SK-N-SH (cell line): Measurements from ENCODE around the gene KLC1. TPM values are rescaled to one million over a fixed set of nuclear protein-coding genes. Genes with fewer than 3 reads are reported as not detected.
"Not testable (repeated sequence)": the region's sequence is repeated elsewhere in the genome, so short reads cannot be mapped to it uniquely, and the experiment has no call there.

Experiments
- CTCF ChIA-PET: fragments of 300-600, 350-600 bp; formaldehyde crosslinking; extraction: SDS; loops from one replicate; lab custom pipeline; 2021; lab: Yijun Ruan, JAX
- POLR2A ChIA-PET: fragments of 350-600 bp; sonication (Branson Sonifier 250); formaldehyde crosslinking; extraction: SDS; loops from one replicate; lab custom pipeline; 2020; ENCODE audit warnings: antibody characterized with exemption, inconsistent platforms; lab: Yijun Ruan, JAX
- DNase-seq: peaks from one replicate; pipeline ENCODE4 v3.0.0; 2012
- H2AFZ ChIP-seq: fragments of 200-600 bp; sonication (generic); 2 replicates; pipeline ENCODE4 v1.8.1; 2016; ENCODE audit warnings: antibody characterized with exemption, mild to moderate bottlenecking, low read depth
- H3F3A ChIP-seq: fragments of 200-600 bp; sonication (generic); replicated peaks from 2 replicates; pipeline ENCODE3; 2016; ENCODE audit warnings: antibody characterized with exemption, mild to moderate bottlenecking; ENCODE audit not compliant: insufficient read depth
- H3K27ac ChIP-seq, 2 experiments: fragments of 200-500 bp in 1 of 2; fragments of 200-600 bp in 1 of 2; sonication (Bioruptor generic) in 1 of 2; sonication (generic), shearing (Covaris generic) in 1 of 2; 2 replicates each; pipeline versions ENCODE4 v1.5.1 to v1.6.1; 2014 to 2016; ENCODE audit warnings: low read depth in 2 of 2, inconsistent platforms in 1 of 2, low read length in 1 of 2, mild to moderate bottlenecking in 1 of 2, mixed read lengths in 1 of 2
- H3K27me3 ChIP-seq: fragments of 200-600 bp; sonication (generic), shearing (Covaris generic); 2 replicates; pipeline ENCODE4 v1.6.1; 2016; ENCODE audit warnings: mixed run types; ENCODE audit not compliant: insufficient read depth
- H3K36me3 ChIP-seq, 2 experiments: fragments of 200-500 bp in 1 of 2; fragments of 200-600 bp in 1 of 2; sonication (Bioruptor generic) in 1 of 2; sonication (generic) in 1 of 2; replicated peaks in 1 of 2; 2 replicates each; pipeline versions ENCODE3 to v1.5.1; 2014 to 2016; ENCODE audit warnings: low read length in 1 of 2, mild to moderate bottlenecking in 1 of 2; ENCODE audit not compliant: insufficient read depth in 2 of 2, control insufficient read depth in 1 of 2
- H3K4me1 ChIP-seq, 2 experiments: fragments of 200-500 bp in 1 of 2; fragments of 200-600 bp in 1 of 2; sonication (Bioruptor generic) in 1 of 2; sonication (generic), shearing (Covaris generic) in 1 of 2; 2 replicates each; pipeline versions ENCODE4 v1.5.1 to v1.6.1; 2014 to 2016; ENCODE audit warnings: low read depth in 1 of 2, low read length in 1 of 2, mixed run types in 1 of 2; ENCODE audit not compliant: insufficient read depth in 2 of 2, control insufficient read depth in 1 of 2
- H3K4me2 ChIP-seq: fragments of 200-600 bp; sonication (generic), shearing (Covaris generic); 2 replicates; pipeline ENCODE4 v1.6.1; 2017; ENCODE audit warnings: mixed run types
- H3K4me3 ChIP-seq, 2 experiments: fragments of 200-500 bp in 1 of 2; fragments of 200-600 bp in 1 of 2; sonication (Bioruptor generic) in 1 of 2; sonication (generic), shearing (Covaris generic) in 1 of 2; 2 replicates each; pipeline versions ENCODE4 v1.5.1 to v1.8.1; 2014 to 2016; ENCODE audit warnings: low read depth in 2 of 2, inconsistent platforms in 1 of 2, low read length in 1 of 2, mild to moderate bottlenecking in 1 of 2, mixed read lengths in 1 of 2, moderate library complexity in 1 of 2
- H3K79me2 ChIP-seq: fragments of 200-600 bp; sonication (generic); 2 replicates; pipeline ENCODE4 v1.8.1; 2017; ENCODE audit warnings: mild to moderate bottlenecking; ENCODE audit not compliant: insufficient read depth
- H3K9ac ChIP-seq: fragments of 200-600 bp; sonication (generic); 2 replicates; pipeline ENCODE4 v1.6.1; 2017; ENCODE audit warnings: mixed run types
- H3K9me2 ChIP-seq: fragments of 200-600 bp; sonication (generic); 2 replicates; pipeline ENCODE4 v1.6.1; 2017; ENCODE audit warnings: mixed run types
- H3K9me3 ChIP-seq: fragments of 200-600 bp; sonication (generic); 2 replicates; pipeline ENCODE4 v1.6.1; 2017; ENCODE audit warnings: mixed run types, mild to moderate bottlenecking, moderate library complexity
- H4K20me1 ChIP-seq: fragments of 200-600 bp; sonication (generic); 2 replicates; pipeline ENCODE4 v1.6.1; 2017; ENCODE audit warnings: mild to moderate bottlenecking, mixed run types; ENCODE audit not compliant: insufficient read depth
- CHD2 ChIP-seq: fragments of 150-350 bp; IDR thresholded peaks from 2 replicates; pipeline ENCODE4 v1.6.1; 2018; ENCODE audit warnings: low read length; ENCODE audit not compliant: partially characterized antibody
- EZH2phosphoT487 ChIP-seq: fragments of 200-600 bp; sonication (generic); IDR thresholded peaks from 2 replicates; pipeline ENCODE4 v1.6.1; 2017; ENCODE audit warnings: low read depth, mixed run types, mild to moderate bottlenecking, antibody characterized with exemption, moderate library complexity, borderline replicate concordance
- GATA2 ChIP-seq: sonication (generic); formaldehyde crosslinking; IDR thresholded peaks from 2 replicates; pipeline ENCODE4 v1.5.0; 2020; ENCODE audit warnings: mild to moderate bottlenecking, missing genetic modification reagents
- POLR2AphosphoS5 ChIP-seq: IDR thresholded peaks from 2 replicates; pipeline ENCODE4 v1.6.1; 2012; ENCODE audit warnings: low read depth, low read length
- RAD21 ChIP-seq: IDR thresholded peaks from 2 replicates; pipeline ENCODE4 v1.6.1; 2012; ENCODE audit warnings: mild to moderate bottlenecking, low read length
- RFX5 ChIP-seq: IDR thresholded peaks from 2 replicates; pipeline ENCODE4 v1.6.1; 2012; ENCODE audit warnings: mild to moderate bottlenecking, improper control_type of control experiment, low read length
- TAF1 ChIP-seq: IDR thresholded peaks from 2 replicates; pipeline ENCODE4 v1.6.1; 2012; ENCODE audit warnings: low read depth, mild to moderate bottlenecking, low read length, moderate library complexity, borderline replicate concordance
- YY1 ChIP-seq: IDR thresholded peaks from 2 replicates; pipeline ENCODE4 v1.4.0; 2012; ENCODE audit warnings: low read depth, mild to moderate bottlenecking
- WGBS: methylation state at CpG from one replicate; pipeline ENCODE4 v1.1.6; 2017; ENCODE audit warnings: low lambda C conversion rate; 5-methylcytosine and 5-hydroxymethylcytosine counted together
- polyA plus RNA-seq, 3 experiments: library from polyadenylated mRNA; depleted of rRNA; stranded (reverse); fragments of >200 nt; gene quantifications; 2 replicates each; pipeline ENCODE4 v1.2.3, GENCODE V29; 2012
- TF ChIP-seq, protein P1 (sequence below): IDR thresholded peaks from 2 replicates; pipeline ENCODE4; 2012
- TF ChIP-seq, protein P2 (sequence below): IDR thresholded peaks from 2 replicates; pipeline ENCODE4 v1.4.0; 2012; ENCODE audit warnings: low read depth, borderline replicate concordance

The KLC1 gene
- polyA plus RNA-seq, 1 of the 3 experiments (the other 2 are of a cell fraction) = 308 TPM

DNA sequence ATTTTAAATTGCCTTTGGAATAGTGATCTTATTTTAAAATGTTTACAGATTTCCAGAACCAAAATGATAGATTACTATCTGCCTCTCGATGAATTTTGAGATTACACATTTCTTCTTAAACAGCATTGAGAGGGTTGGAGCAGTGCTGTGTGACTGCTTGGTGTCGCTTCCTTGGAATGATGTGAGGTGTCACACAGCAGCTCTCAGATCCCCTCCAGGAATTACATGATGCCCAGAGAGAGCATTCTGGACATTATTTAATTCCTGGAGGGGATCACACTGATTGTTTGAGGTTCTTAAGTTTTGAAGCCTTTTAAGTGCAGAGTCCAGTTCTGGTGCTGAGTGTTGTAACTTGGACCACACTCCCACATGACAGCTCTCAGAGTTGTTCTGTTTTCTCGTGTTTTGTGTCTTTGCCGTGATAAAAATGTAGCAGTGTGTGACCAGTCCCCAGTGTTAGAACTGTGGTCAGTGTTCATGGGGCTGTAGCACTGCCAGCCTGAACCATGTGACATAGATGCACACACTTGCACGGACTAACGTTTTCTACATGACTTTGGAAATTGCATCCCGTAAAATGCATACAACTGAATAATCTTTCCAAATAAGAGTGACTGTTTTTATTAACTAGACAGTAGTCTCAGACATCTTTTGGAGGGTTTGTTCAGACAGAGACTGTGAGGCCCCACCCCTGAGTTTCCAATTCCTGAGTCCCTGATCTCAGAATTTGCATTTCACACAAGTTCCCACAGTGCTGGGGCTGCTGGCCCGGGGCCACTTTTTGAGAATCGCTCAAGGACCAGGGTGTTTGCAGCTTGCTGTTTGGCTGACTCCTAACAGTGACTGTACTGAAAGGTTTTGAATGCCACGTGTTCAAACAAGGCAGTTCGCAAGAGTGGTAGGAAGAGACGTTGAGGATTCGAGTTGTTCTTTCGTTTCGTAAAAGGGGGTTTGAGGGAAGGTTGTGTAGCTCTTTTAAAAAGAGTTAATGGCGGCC, 60.2 kb downstream of the KLC1 start (continued):
- TF ChIP-seq EZH2phosphoT487 = no peak
- TF ChIP-seq RFX5 = no peak

DNA sequence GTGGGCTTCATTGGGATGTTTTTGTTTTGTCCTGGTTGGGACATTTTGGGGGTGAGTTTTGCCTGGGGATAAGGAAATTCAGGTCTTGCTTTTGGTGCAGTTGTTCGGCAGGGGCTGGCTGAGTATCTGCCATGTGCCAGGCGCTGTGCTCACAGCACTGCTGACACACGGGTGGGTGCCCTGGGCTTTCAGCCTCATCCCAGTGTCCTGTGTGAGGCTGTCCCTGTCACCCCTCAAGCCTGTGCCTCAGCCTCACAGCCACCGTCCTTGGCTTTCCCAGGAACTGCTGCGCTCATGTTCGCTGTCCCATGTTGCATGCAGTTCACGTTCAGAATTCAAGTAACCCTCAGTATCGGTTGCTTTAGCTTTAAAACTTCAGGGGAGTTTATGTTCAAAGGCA, 61.3 kb downstream of the KLC1 start:
- no peak for DNase-seq
- no peaks in the 10 kb centered on the region for H3K27me3 ChIP-seq

DNA sequence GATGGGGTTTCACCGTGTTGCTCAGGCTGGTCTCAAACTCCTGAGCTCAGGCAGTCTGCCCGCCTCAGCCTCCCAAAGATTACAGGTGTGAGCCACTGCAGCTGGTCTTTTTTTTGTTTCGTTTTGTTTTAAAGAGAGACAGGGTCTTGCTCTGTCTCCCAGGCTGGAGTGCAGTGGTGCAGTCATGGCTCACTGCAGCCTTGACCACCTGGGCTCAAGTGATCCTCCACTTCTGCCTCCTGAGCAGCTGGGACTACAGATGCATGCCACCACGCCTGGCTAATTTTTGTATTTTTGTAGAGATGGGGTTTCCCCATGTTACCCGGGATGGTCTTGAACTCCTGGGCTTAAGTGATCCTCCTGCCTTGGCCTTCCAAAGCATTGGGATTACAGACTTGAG, 62.6 kb downstream of the KLC1 start:
- H2AFZ ChIP-seq, H3K27me3 ChIP-seq, POLR2A ChIA-PET, H3K4me3 ChIP-seq, H3K4me2 ChIP-seq, H3K9me2 ChIP-seq, H3K27ac ChIP-seq, H3K9ac ChIP-seq, H3K9me3 ChIP-seq, DNase-seq: not testable (repeated sequence)
- Histone ChIP-seq H3K36me3 (peaks cover 53 to 58% of the 10 kb centered on the region in 2 experiments), H3K4me1 (peaks cover 0 to 22% of the 10 kb centered on the region in 2 experiments; a peak in 1 of 4 replicates), H3F3A (peaks cover 22% of the 10 kb centered on the region), H3K79me2 (peaks cover 66% of the 10 kb centered on the region), H4K20me1 (peaks cover 20% of the 10 kb centered on the region)
- 96% methylated on average over 5 of the region's 5 CpGs for WGBS
- CTCF ChIA-PET = interaction anchor here (1.2 kb wide), 1 partner anchor 12 kb away, joined by 3 read pairs; no protein-coding TSS in a partner anchor

More for the DNA sequence above, 61.3 kb downstream of the KLC1 start:
- H3K27ac ChIP-seq = no peak overlapping the region
- H3K4me3 ChIP-seq = no peak overlapping the region
- no peak overlapping the region for H3K9ac ChIP-seq
- whole genome bisulfite sequencing = 91% methylated on average over 6 of the region's 8 CpGs
- peaks cover 68% of the 10 kb centered on the region for H3K79me2 ChIP-seq
- H3K4me2 ChIP-seq = no peak overlapping the region
- no peaks in the 10 kb centered on the region for H3K9me2 ChIP-seq
- peaks cover 12% of the 10 kb centered on the region for H4K20me1 ChIP-seq
- H2AFZ ChIP-seq = no peak overlapping the region
- POLR2A ChIA-PET = no interaction called here
- CTCF ChIA-PET = no interaction called here
- peaks cover 34% of the 10 kb centered on the region for H3F3A ChIP-seq
- peaks cover 65 to 66% of the 10 kb centered on the region in 2 experiments for H3K36me3 ChIP-seq
- no peak for TF ChIP-seq YY1
- TF ChIP-seq, protein P1, sequence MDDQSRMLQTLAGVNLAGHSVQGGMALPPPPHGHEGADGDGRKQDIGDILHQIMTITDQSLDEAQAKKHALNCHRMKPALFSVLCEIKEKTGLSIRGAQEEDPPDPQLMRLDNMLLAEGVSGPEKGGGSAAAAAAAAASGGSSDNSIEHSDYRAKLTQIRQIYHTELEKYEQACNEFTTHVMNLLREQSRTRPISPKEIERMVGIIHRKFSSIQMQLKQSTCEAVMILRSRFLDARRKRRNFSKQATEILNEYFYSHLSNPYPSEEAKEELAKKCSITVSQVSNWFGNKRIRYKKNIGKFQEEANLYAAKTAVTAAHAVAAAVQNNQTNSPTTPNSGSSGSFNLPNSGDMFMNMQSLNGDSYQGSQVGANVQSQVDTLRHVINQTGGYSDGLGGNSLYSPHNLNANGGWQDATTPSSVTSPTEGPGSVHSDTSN = no peak
- no peak for TF ChIP-seq TAF1
- no peak for TF ChIP-seq RAD21
- no peak for TF ChIP-seq CHD2
- TF ChIP-seq, protein P2, sequence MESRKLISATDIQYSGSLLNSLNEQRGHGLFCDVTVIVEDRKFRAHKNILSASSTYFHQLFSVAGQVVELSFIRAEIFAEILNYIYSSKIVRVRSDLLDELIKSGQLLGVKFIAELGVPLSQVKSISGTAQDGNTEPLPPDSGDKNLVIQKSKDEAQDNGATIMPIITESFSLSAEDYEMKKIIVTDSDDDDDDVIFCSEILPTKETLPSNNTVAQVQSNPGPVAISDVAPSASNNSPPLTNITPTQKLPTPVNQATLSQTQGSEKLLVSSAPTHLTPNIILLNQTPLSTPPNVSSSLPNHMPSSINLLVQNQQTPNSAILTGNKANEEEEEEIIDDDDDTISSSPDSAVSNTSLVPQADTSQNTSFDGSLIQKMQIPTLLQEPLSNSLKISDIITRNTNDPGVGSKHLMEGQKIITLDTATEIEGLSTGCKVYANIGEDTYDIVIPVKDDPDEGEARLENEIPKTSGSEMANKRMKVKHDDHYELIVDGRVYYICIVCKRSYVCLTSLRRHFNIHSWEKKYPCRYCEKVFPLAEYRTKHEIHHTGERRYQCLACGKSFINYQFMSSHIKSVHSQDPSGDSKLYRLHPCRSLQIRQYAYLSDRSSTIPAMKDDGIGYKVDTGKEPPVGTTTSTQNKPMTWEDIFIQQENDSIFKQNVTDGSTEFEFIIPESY = no peak
- no peak for TF ChIP-seq POLR2AphosphoS5
- no peak for TF ChIP-seq GATA2 (CRISPR knock-in tag)
- peaks cover 0 to 9% of the 10 kb centered on the region in 2 experiments; a peak in 1 of 4 replicates for H3K4me1 ChIP-seq
- no peaks in the 10 kb centered on the region for H3K9me3 ChIP-seq
